K562 (cell line): ENCODE results near the gene TPCN1.

ENCODE experiments used
- CREB1 ChIP-seq, 2 experiments: sonication (generic) in 1 of 2; formaldehyde crosslinking in 1 of 2; IDR thresholded peaks; 2 replicates each; pipeline versions ENCODE4 v1.6.1 to v1.8.0; 2012 to 2022; ENCODE audit warnings: inconsistent platforms in 1 of 2, mild to moderate bottlenecking in 1 of 2, missing genetic modification reagents in 1 of 2, moderate library complexity in 1 of 2
- CTCF ChIP-seq, 3 experiments: IDR thresholded peaks in 2 of 3; conservative IDR thresholded peaks in 1 of 3; 2 replicates each; pipeline ENCODE4 v1.5.1; 2011 to 2012; ENCODE audit warnings: low read length in 3 of 3, mild to moderate bottlenecking in 3 of 3, control low read depth in 2 of 3, improper control_type of control experiment in 1 of 3, inconsistent platforms in 1 of 3, low read depth in 1 of 3, mixed read lengths in 1 of 3, moderate library complexity in 1 of 3; ENCODE audit not compliant: insufficient read depth in 2 of 3
- DACH1 ChIP-seq: fragments of 450-650 bp; IDR thresholded peaks from 2 replicates; pipeline ENCODE4 v1.6.1; 2018; ENCODE audit not compliant: partially characterized antibody
- DNMT1 ChIP-seq: fragments of 450-650 bp; IDR thresholded peaks from 2 replicates; pipeline ENCODE4 v1.6.1; 2016; ENCODE audit warnings: antibody characterized with exemption, mild to moderate bottlenecking
- EGR1 ChIP-seq: fragments of 450-650 bp; conservative IDR thresholded peaks from 2 replicates; pipeline ENCODE4 v1.6.1; 2017; ENCODE audit warnings: mild to moderate bottlenecking
- FOXP4 ChIP-seq: sonication (generic); formaldehyde crosslinking; IDR thresholded peaks from 2 replicates; pipeline ENCODE4 v1.8.0; 2022; ENCODE audit warnings: mild to moderate bottlenecking, missing genetic modification reagents, borderline replicate concordance
- GABPA ChIP-seq: fragments of 200-800 bp; sonication (Bioruptor generic); conservative IDR thresholded peaks from 2 replicates; pipeline ENCODE4 v1.6.1; 2016; ENCODE audit warnings: low read depth, missing genetic modification characterization, missing compliant biosample characterization
- GATA2 ChIP-seq: sonication (generic); formaldehyde crosslinking; IDR thresholded peaks from 2 replicates; pipeline ENCODE4 v1.4.0; 2020; ENCODE audit warnings: mild to moderate bottlenecking, missing genetic modification reagents
- POLR2AphosphoS2 ChIP-seq: IDR thresholded peaks from 2 replicates; pipeline ENCODE4 v1.6.1; 2012; ENCODE audit warnings: low read length, improper control_type of control experiment
- POLR2AphosphoS5 ChIP-seq: IDR thresholded peaks from 2 replicates; pipeline ENCODE4 v1.6.1; 2011; ENCODE audit warnings: mild to moderate bottlenecking, low read depth, low read length, moderate library complexity; ENCODE audit not compliant: control insufficient read depth, insufficient read depth
- YY1 ChIP-seq, 3 experiments: IDR thresholded peaks; 2 replicates each; pipeline ENCODE4 v1.6.1; 2011; ENCODE audit warnings: low read length in 2 of 3, mild to moderate bottlenecking in 2 of 3, moderate library complexity in 2 of 3, borderline replicate concordance in 1 of 3, control low read depth in 1 of 3, low read depth in 1 of 3; ENCODE audit not compliant: insufficient read depth in 3 of 3, insufficient replicate concordance in 2 of 3, control insufficient read depth in 1 of 3, insufficient read length in 1 of 3; ENCODE audit errors: extremely low read depth in 1 of 3
- ZNF146 ChIP-seq: IDR thresholded peaks from one replicate; pipeline ENCODE4 v1.6.1; 2018; ENCODE audit warnings: missing compliant biosample characterization; ENCODE audit not compliant: unreplicated experiment
- ZNF23 ChIP-seq: fragments of 250-450 bp; sonication (Bioruptor Pico); IDR thresholded peaks from 2 replicates; pipeline ENCODE4 v1.4.0; 2020; ENCODE audit warnings: mild to moderate bottlenecking

GRCh38 chr12:113306382-113306781 is 85.1 kb downstream of the TPCN1 start:
- TF ChIP-seq CTCF (IDR thresholded peaks at IDR 0.05 in 2 of 3, conservative IDR thresholded peaks at IDR 0.05 in 1 of 3; ENCODE audit: insufficient read depth in 2 of 3, low read depth in 1 of 3, low read length in 3 of 3) (no peak), ZNF23 (no peak), DACH1 (no peak), GABPA (no peak), FOXP4 (CRISPR knock-in tag) (no peak), POLR2AphosphoS5 (no peak), POLR2AphosphoS2 (no peak), GATA2 (CRISPR knock-in tag) (no peak), DNMT1 (no peak), YY1 (IDR thresholded peaks at IDR 0.05; ENCODE audit: borderline replicate concordance in 1 of 3, control insufficient read depth in 1 of 3, extremely low read depth in 1 of 3, insufficient read depth in 3 of 3, insufficient read length in 1 of 3, insufficient replicate concordance in 2 of 3, low read depth in 1 of 3, low read length in 2 of 3) (no peak), EGR1 (no peak), CREB1 (IDR thresholded peaks at IDR 0.05) (no peak), CREB1 (CRISPR knock-in tag; IDR thresholded peaks at IDR 0.05) (no peak), ZNF146 (no peak)
